ENCODE measurements around the gene VASH2.
"Not testable (repeated sequence)": the region's sequence is repeated elsewhere in the genome, so short reads cannot be mapped to it uniquely, and the experiment has no call there.

Gene VASH2

GRCh38 chr1:212981571-212982328 is 31.4 kb downstream of the VASH2 start:
- FAIRE-seq: no peak

GRCh38 chr1:212982430-212983152 is 32.2 kb downstream of the VASH2 start:
- no peak for FAIRE-seq

- FAIRE-seq: no peak
Measured at GRCh38 chr1:212983482-212983881, 33.1 kb downstream of the VASH2 start.

- no peak for FAIRE-seq
Measured at GRCh38 chr1:212984522-212985291, 34.4 kb downstream of the VASH2 start.

DNA sequence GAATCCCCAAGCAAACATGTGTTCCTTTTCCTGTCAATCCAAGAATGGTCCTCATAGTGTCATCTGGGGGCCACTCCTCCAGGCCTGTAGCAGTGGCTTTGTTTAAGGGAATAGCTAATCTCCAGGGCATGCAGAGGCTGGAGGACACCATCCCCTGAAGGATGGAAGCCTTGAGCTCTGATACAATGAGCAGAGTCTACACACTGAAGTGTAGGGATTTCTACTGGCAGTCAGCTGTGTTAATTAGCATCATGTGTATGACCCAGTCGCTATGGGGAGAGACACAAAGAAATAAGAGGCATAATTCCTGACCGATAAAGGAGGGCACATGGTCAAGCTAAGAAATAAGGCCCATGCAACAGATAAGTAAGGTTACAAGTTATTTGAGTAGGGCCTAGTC is 36.2 kb downstream of the VASH2 start:
- no peak for FAIRE-seq

DNA sequence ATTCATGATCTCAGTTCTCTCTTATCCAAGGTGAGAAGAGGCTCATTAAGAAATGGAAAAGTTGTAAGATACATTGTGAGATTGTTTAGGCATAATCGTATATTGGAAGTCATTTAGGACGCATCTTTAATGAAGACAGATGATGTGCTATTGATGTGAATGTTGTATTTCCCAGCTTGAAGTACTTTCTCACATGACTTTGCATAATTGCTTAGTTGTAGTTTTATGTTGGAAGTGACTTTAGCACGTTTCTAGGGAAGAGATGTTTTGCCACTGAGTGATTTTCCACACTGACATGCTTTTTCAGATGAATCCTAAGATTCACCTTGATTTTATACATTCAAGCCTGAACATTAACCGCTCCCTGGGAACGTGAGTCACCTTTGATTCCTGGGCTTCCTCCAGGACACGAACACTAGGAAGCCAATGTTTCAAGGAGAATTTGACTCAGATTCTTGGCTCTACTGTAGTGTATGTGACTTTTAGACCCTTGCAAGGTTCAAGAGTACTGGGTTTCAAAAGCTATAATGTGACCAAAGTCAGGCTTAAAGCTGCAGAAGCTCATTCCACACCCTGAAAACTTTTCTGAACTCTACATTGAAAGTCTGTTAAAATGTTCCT is 37.5 kb downstream of the VASH2 start:
- no peak for FAIRE-seq

- FAIRE-seq: no peak
Measured at GRCh38 chr1:212990276-212990675, 39.9 kb downstream of the VASH2 start.

DNA sequence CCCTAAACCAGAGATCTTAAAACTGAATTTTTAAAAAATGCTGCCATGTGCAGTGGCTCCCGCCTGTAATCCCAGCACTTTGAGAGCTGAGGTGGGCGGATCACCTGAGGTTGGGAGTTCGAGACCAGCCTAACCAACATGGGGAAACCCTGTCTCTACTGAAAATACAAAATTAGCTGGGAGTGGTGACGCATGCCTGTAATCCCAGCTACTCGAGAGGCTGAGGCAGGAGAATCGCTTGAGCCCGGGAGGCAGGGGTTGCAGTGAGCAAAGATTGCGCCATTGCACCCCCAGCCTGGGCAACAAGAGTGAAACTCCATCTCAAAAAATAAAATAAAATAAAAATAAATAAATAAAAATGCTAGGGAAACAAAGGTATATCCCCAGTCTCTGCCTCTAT is 43.6 kb downstream of the VASH2 start:
- not testable (repeated sequence) for FAIRE-seq

DNA sequence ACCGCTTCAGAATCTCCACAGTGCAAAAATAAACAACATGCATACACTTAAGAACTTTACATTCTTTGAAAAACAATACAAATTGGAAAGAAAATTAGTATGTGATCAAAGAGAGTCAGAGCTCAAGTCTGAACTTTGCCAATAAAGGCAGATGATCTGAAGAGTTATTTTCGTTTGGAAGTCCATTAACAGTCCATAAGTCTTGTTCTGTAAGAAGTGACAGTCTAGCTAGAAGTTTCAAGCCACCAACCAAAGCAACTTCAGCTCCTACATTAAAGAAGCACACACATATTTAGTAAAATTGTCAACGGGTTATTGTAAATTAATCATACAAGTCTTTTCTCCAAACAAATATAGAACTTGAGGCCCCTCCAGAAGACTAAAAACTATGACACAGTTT is 44.6 kb downstream of the VASH2 start:
- FAIRE-seq: no peak

GRCh38 chr1:213003256-213003655 is 52.9 kb downstream of the VASH2 start:
- no peak for FAIRE-seq

DNA sequence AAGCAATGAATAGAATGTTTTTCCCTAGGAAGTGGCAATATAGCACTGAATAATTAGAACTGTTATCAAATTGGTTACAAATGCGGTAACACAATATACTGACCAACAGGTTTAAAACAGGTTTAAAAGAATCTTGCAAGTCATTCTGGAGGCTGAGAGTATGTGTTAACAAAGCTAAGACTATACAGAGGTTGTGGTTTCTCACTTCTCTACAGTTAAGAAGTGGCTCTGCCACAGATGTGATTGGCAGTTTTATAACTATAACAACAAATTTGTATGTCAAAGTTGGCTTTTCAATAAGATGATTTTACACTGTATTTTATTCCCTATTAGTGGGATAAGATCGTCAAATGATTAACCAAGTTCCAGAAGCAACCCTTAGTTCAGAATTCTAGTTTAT is 58.2 kb downstream of the VASH2 start:
- no peak for FAIRE-seq

GRCh38 chr1:213014642-213015041 is 64.3 kb downstream of the VASH2 start:
- FAIRE-seq: no peak

- peak; percentile 94 for FAIRE-seq
Measured at GRCh38 chr1:213015099-213016050, 65.0 kb downstream of the VASH2 start, which contains the start of gene ANGEL2. ANGEL2 (minus strand) TSS chr1:213015867; CDS start chr1:213015671, 196 bp downstream.

GRCh38 chr1:213017447-213018273 is 67.3 kb downstream of the VASH2 start:
- no peak for FAIRE-seq

DNA sequence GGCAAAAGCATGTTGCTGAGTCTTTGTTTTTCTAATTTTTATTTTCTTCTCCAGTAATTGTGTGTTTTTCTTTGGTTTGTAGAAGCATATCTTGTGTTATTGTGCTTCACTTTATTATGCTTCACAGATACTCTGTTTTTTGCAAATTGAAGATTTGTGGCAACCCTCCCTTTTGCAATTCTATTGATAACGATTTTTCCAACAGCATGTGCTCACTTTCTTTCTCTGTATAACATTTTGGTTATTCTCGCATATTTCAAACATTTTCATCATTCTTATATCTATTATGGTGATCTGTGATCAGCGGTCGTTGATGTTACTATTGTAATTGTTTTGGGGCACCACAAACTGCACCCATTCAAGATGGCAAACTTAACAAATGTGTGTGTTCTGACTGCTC is 69.1 kb downstream of the VASH2 start:
- no peak for FAIRE-seq

GRCh38 chr1:213020016-213020415 is 69.7 kb downstream of the VASH2 start:
- FAIRE-seq: no peak

DNA sequence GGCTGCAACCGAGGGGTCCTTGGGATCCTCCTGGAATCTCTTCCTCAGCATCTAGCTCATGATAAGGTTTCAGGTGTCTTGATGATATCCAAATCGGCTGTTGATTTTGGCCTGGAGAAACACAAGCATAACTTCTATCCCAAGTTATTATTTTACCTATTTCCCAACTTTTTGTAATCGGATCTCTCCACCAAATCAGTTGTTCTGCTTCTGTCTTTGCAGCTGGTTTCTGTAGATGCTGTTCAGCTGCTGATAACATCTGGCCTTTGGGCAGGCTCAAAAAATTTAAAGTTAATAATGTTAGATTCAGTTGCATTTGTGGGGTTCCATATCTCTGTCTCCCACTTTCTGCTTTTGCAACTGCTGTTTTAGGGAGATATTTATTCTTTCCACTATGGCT is 76.7 kb downstream of the VASH2 start:
- FAIRE-seq: not testable (repeated sequence)

DNA sequence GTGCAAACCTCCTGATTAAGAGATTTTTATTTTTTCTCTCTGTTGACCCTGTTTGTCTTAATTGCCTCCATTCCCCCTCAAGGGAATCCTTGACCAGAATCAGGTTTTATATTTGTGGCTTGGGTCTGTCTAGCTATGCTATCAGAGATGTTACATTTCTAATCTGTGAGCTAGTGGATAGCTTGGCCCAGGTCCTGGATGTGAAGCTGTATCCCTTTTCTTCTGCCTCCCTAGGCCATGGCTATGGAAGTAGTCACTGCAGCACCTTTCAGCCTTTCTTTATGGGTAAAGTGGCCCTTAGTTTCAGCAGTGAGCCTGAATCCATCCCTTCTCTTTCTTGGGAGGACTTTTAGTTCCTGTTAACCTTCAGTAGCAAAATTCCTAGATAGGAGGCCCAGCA is 82.3 kb downstream of the VASH2 start:
- no peak for FAIRE-seq

- no peak for FAIRE-seq
Measured at GRCh38 chr1:213034713-213035112, 84.4 kb downstream of the VASH2 start.

GRCh38 chr1:213035573-213035972 is 85.2 kb downstream of the VASH2 start:
- FAIRE-seq: no peak

Data from G401.6 (cell line).